NCI-H748 treated with DMSO at 0.1 percent for 48 hours (cell line): ENCODE measurements around the gene ARMH2.
"Not testable (repeated sequence)": the region's sequence is repeated elsewhere in the genome, so short reads cannot be mapped to it uniquely, and the experiment has no call there.

Source experiments
- DNase-seq: peaks from one replicate; lab custom pipeline; 2025; lab: John Stamatoyannopoulos, UW

The ARMH2 gene

DNA sequence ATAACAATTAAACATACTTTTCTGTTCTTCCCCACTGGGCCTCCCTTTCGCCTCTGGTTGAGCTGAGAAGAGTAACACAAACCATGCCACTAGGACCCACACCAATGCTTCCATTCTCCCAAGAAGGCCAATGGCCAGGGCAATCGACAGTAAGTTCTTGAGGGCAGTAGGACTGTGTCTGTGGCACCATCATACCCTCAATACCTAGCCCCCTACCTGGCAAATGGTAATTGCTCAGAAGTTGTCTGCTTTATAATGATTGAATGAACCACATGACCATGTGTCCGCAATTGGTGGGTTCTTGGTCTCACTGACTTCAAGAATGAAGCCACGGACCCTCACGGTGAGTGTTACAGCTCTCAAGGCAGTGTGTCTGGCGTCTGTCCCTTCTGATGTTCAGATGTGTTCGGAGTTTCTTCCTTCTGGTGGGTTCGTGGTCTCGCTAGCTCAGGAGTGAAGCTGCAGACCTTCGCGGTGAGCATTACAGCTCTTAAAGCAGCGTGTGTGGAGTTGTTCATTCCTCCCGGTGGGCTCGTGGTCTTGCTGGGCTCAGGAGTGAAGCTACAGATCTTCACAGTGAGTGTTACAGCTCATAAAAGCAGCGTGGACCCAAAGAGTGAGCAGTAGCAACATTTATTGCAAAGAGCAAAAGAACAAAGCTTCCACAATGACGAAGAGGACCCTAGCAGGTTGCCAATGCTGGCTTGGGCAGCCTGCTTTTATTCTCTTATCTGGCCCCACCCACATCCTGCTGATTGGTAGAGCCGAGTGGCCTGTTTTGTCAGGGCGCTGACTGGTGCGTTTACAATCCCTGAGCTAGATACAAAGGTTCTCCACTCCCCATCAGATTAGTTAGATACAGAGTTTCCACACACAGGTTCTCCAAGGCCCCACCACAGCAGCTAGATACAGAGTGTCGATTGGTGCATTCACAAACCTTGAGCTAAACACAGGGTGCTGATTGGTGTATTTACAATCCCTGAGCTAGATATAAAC lies 33.6 kb downstream of the ARMH2 start:
- DNase-seq: not testable (repeated sequence)

DNA sequence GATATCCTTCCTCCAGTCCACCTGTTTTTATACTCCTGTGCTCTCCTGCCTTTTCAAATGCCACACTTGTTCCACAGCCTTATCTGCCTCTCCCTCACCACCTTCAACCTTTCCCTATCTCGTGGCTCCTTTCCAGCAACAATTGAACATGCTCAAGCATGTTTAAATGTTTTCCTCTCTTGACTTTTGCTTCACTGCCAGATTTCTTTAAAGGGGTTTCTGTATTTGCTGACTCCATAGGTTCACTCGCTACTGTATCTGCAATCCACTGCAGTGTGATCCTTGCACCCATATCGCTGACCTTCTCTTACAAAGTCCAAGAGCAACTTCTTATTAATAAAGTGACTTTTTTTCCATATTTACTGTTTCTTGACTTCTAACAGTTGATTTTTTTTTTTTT lies 35.1 kb downstream of the ARMH2 start:
- no peak for DNase-seq

DNA sequence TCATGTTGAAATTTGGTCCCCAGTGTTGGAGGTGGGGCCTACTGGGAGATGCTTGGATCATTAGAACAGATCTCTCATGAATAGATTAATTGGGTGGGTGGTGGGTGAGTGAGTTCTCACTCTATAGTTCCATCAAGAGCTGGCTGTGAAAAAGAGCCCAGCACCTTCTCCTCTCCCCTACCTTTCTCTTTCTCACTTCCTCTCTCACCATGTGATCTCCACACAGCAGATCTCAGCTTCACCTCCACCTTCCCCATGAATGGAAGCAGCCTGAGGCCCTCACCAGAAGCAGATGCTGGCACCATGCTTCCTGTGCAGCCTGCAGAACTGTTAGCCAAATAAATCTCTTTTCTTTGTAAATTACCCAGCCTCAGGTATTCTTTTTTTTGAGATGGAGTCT lies 36.9 kb downstream of the ARMH2 start:
- no peak for DNase-seq

DNA sequence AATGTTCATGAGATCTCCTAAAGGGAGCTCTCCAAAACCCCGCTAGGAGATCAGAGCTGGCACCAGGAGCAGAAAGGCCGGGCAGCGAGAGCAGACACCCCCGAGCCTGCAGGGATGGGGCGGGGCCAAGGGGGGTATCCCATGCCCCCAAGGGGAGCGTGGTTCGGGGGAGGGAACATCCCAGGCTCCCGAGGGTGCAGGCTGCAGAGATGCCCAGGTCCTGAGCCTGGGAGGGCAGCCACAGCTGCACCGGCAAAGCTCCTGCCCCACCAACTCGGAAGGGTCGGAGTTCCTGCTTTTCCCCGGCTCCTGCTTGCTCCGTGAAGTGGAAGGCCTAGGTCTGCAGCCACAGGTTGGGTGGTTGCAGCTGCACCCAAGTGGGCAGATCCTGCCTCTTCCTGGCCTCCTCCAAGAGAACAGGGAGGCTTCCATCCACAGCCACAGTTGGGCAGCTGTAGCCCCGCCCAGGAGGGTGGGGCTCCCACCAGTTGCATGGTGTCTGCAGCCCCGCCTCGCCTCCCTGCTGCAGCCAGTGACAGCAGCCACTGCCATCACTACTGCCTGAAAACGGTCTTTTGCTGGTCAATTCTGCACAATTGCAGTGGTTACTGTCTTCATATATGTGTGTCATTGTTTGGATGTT lies 37.4 kb downstream of the ARMH2 start:
- DNase-seq: no peak

DNA sequence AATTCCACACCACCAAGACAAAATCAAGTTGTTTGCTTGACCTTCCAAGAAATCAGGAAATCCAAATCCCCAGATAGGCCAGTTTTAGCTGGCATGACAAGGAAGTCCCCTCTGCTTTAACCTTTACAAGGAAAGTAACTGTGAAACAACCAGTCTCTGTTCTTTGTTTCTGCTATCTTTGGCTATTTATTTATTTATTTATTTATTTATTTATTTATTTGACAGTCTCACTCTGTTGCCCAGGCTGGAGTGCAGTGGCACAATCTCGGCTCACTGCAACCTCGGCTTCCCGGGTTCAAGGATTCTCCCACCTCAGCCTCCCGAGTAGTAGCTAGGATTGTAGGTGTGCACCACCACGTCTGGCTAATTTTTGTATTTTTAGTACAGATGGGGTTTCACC lies 38.5 kb downstream of the ARMH2 start:
- no peak for DNase-seq

DNA sequence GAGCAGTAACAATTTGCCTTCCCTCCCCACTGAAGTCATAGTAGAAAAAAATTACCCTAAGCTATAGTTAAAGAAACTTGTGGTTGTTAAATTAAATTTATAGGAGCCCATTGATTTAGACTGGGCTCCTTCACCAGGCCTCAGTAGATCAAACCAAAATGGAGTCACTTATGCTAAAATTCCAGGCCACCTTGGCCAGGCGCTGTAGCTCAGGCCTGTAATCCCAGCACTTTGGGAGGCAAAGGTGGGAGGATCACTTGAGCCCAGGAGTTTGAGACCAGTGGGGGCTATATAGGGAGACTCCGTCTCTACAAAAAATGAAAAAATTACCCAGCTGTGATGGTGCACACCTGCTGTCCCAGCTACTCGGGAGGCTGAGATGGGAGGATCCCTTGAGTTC lies 39.0 kb downstream of the ARMH2 start:
- DNase-seq: no peak

DNA sequence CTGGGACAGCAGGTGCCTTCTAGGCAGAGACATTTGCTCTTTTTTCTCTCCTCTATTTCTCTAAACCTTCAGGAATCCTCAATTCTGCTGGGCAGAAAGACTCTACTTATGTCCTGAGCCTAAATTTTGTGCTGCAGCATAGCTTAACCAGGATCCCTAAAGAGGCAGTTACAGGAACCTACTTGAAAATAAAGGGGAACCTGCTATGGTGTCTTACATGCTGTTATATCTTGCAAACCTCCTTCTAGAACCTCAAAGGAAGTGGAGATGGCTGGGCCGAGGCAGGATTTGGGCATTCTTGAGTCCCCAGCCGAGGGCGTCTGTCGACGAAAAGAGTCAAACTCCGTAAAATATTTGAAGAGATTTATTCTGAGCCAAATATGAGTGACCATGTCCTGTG lies 41.1 kb downstream of the ARMH2 start:
- no peak for DNase-seq

DNA sequence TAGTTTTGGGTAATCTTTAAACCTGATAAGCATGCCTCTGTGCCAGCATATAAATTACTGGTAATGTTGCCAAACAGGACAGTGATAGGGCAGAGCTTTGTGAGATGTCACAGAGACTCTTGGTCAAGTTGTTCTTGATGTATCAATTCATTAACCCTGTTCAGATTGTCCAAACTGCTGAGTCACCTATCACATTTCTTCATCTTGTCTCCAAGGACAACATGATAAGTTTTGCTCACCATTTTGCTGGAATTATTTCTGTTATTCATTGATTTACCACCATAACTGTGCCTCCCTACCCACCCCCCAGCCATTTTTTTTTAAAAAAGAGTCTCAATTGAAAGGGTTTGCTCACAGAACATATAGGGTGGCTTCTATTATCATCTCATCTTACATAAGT lies 43.4 kb downstream of the ARMH2 start:
- no peak for DNase-seq

DNA sequence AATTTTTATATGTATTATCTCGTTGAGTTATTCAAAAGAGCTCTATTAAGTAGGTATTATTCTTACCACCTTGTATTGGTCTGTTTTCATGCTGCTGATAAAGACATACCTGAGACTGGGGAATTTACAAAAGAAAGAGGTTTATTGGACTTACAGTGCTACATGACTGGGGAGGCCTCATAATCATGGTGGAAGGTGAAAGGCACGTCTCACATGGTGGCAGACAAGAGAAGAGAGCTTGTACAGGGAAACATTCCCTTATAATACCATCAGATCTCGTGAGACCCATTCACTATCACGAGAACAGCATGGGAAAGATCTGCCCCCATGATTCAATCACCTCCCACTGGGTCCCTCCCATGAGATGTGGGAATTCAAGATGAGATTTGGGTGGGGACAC lies 44.3 kb downstream of the ARMH2 start:
- not testable (repeated sequence) for DNase-seq

DNA sequence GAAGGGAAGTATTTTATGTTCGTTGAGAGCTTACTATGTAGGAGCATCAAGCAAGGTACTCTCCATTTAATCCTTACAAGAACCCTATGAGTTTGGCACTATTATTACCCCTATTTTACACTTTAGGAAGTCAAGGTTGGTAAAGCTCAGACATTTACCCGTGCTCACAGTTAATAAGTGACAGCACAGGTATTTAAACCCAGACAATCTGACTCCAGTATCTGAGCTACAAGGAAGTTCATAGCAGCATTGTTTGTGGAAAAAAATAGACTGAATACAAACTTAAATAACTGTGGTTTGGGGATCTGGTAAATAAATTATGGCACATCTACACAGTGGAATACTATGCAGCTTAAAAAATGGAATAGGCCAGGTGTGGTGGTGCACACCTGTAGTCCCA lies 45.2 kb downstream of the ARMH2 start:
- DNase-seq: no peak

DNA sequence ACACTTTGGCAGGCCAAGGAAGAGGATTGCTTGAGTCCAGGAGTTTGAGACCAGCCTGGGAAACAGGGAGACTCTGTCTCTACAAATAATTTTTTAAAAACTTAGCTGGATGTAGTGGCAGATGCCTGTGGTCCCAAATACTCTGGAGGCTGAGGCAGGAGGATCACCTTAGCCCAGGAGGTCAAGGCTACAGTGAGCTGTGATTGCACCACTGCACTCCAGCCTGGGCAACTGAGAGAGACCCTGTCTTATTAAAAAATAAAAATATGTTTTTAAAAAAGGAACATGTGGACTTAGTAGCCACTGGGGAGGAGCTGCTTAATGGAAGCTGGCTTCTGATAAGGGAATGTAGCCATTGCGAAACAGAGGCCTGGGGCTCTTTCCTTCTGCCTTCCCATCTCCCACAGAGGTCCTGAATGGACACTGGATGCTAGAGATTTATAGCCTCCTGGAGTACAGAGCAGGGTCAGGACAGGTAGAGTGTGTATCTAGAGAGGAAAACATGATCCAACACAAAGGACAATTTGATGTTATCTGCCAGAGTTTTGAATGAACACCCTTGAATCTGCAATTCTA lies 45.7 kb downstream of the ARMH2 start:
- no peak for DNase-seq

DNA sequence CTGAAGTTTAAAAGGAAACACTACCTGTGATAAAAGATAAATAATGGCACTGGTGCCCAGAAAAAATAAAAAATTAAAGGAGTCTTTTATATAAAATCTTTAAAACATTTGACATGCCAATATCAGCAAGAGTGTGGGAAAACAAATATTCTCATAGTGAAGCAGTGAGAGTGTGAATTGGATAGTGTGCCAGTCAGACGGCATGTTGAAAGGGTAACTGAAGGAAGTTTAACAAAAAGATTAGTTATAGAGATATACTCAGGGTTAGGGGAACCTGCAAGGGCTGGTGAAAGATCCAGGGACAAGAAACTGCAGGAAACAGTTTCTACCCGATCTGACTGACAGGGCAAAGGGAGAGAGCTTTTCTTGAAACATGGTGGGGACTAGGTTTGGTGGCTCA lies 46.2 kb downstream of the ARMH2 start:
- DNase-seq: no peak

DNA sequence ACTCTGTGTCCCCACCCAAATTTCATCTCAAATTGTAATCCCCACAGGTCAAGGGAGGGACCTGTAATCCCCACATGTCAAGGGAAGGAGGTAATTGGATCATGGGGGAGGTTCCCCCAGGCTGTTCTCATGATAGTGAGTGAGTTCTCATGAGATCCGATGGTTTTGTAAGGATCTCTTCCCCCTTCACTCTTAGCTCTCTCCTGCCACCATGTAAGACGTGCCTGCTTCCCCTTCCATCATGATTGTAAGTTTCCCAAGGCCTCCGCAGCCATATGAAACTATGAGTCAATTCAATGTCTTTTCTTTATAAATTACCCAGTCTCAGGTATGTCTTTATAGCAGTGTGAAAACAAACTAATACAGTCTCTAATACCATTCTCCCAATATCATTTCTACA lies 47.8 kb downstream of the ARMH2 start:
- DNase-seq: not testable (repeated sequence)

DNA sequence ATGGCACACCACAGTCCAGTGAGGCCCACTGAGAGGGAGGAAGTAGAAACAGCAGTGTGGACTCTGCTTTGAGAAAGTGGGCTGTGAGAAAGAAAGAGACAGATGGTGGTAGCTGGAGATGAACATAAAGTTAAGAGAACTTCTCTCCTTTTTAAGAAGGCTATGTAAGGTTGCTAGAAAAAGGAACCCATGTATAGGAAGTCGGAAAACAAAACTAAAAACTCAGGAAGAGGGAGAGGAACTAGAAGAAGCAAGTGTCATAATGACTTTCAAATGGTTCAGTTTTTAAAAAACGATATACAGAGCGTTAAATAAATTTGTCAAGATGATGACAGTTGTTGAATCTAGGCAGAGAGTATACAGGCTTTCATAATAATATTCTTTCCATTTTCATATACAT lies 49.4 kb downstream of the ARMH2 start:
- no peak for DNase-seq
